Thoracic aorta (tissue), 2 donors: ENCODE results near the gene DACT3. TPM values are rescaled to one million over a fixed set of nuclear protein-coding genes. Genes with fewer than 3 reads are reported as not detected.

Experiments
- ATAC-seq: fragments of 150-250 bp; one replicate; pipeline ENCODE4 v1.8.0; 2017; ENCODE audit warnings: low read depth; ENCODE audit not compliant: insufficient number of reproducible peaks, low FRiP score
- DNase-seq: peaks from one replicate; pipeline ENCODE4 v3.0.0-alpha.2; 2020; ENCODE audit warnings: low spot score
- H3K27ac ChIP-seq, 2 donors: fragments of 200-600 bp; sonication (generic); 1 replicate in 1 of 2; 2 replicates in 1 of 2; pipeline ENCODE4 v1.5.1; 2016; ENCODE audit warnings: mild to moderate bottlenecking in 2 of 2, moderate library complexity in 2 of 2
- H3K27me3 ChIP-seq: fragments of 200-600 bp; sonication (generic); replicated peaks from 2 replicates; pipeline ENCODE4 v1.6.0; 2016; ENCODE audit warnings: mild to moderate bottlenecking; ENCODE audit not compliant: insufficient read depth
- H3K36me3 ChIP-seq: fragments of 200-600 bp; sonication (generic); one replicate; pipeline ENCODE4 v1.5.1; 2016
- H3K4me1 ChIP-seq, 2 donors: fragments of 200-600 bp; sonication (generic); 1 replicate in 1 of 2; 2 replicates in 1 of 2; pipeline versions ENCODE4 v1.5.1 to v1.6.0; 2016; ENCODE audit warnings: low read depth in 2 of 2, mild to moderate bottlenecking in 1 of 2; ENCODE audit not compliant: control insufficient read depth in 1 of 2
- H3K4me3 ChIP-seq: fragments of 200-600 bp; sonication (generic); 2 replicates; pipeline ENCODE4 v1.5.1; 2016; ENCODE audit warnings: mild to moderate bottlenecking
- H3K9me3 ChIP-seq: fragments of 200-600 bp; sonication (generic); 2 replicates; pipeline ENCODE4 v1.5.1; 2016
- total RNA-seq, 2 donors: library from RNA; depleted of rRNA; stranded (reverse); fragments of >200 nt; gene quantifications; one replicate each; pipeline versions ENCODE4 v1.1.0 to v1.2.3, GENCODE V29; 2016
- TF ChIP-seq, protein P1 (sequence below): fragments of 200-600 bp; sonication (generic); IDR thresholded peaks from one replicate; pipeline ENCODE4 v1.5.1; 2019; ENCODE audit warnings: antibody characterized with exemption

DACT3 gene, protein sequence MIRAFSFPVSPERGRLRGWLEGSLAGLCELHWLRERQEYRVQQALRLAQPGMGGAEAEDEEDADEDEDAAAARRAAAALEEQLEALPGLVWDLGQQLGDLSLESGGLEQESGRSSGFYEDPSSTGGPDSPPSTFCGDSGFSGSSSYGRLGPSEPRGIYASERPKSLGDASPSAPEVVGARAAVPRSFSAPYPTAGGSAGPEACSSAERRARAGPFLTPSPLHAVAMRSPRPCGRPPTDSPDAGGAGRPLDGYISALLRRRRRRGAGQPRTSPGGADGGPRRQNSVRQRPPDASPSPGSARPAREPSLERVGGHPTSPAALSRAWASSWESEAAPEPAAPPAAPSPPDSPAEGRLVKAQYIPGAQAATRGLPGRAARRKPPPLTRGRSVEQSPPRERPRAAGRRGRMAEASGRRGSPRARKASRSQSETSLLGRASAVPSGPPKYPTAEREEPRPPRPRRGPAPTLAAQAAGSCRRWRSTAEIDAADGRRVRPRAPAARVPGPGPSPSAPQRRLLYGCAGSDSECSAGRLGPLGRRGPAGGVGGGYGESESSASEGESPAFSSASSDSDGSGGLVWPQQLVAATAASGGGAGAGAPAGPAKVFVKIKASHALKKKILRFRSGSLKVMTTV
- 100 to 1,000 TPM; 118 to 138 TPM for total RNA-seq

DNA sequence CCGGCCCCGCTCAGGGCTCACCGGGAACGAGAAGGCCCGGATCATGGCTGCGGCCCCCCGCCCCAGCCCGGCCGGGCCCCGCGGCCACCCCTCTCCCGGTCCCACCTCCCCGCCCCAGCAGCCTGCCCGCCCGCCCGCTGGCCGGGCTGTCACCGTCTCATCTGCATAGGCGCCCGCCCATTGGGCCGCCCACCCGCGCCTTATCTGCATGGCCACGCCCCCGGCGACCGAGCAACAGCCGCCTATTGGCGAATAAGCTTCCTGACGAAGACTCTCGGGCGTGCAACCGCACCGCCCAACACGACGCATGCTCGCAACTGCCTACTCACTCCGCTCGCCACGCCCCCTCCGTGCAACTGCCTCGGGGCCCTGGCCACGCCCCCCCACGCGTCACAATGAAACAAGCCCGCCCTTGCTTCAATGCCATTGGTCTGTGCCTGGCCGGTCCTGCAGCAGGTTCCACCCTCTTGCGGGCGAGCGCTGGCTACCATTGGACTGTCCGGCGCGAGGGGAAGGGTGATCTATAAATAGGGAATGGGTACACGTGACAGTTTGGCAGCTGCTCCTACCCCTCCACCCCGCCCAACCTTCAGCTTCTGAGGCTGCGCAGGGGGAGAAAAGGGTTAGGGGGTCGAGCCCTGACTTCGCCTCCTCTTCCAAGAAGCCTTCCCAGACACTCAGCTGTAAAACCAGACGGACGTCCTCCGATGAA is at the start of gene DACT3:
TSS of gene DACT3 (minus strand) at position 163 of the 712 bp plus-strand sequence. CDS start at position 45, 118 bp downstream.
- TF ChIP-seq, protein P1, sequence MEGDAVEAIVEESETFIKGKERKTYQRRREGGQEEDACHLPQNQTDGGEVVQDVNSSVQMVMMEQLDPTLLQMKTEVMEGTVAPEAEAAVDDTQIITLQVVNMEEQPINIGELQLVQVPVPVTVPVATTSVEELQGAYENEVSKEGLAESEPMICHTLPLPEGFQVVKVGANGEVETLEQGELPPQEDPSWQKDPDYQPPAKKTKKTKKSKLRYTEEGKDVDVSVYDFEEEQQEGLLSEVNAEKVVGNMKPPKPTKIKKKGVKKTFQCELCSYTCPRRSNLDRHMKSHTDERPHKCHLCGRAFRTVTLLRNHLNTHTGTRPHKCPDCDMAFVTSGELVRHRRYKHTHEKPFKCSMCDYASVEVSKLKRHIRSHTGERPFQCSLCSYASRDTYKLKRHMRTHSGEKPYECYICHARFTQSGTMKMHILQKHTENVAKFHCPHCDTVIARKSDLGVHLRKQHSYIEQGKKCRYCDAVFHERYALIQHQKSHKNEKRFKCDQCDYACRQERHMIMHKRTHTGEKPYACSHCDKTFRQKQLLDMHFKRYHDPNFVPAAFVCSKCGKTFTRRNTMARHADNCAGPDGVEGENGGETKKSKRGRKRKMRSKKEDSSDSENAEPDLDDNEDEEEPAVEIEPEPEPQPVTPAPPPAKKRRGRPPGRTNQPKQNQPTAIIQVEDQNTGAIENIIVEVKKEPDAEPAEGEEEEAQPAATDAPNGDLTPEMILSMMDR = no peak
- Histone ChIP-seq H3K4me1 (peaks cover 8 to 34% of the 10 kb centered on the region in 2 donors), H3K4me3 (peak within 1 kb of the TSS; percentile 97), H3K27me3 (no peaks in the 10 kb centered on the region), H3K27ac (peak within 1 kb of the TSS; percentile 89 to 92), H3K9me3 (no peaks in the 10 kb centered on the region), H3K36me3 (no peaks in the 10 kb centered on the region)
- DNase-seq (peak; percentile 100), ATAC-seq (peak; percentile 84)

DNA sequence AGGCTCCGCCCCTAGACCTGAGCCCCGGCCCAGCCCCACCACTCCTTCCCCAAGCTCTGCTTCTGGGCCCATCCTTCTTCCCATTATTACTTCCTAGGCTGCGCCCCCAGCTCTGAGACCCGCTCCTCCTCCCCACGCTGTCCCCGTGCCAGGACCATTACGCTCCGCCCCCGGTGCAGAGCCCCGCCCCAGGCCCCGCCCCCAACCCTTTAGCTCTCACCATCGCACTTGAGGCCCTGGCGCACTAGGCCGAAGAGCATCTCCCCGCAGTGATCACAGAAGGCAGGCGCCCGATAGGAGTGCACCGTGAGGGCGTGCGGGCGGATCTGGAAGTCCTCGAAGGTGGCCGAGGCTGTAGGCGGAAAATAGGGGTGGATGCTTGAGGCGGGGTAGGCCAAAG is 49.7 kb upstream of the DACT3 start:
- H3K36me3 ChIP-seq = peaks cover 14% of the 10 kb centered on the region
- TF ChIP-seq, protein P1 = no peak
- no peaks in the 10 kb centered on the region for H3K9me3 ChIP-seq
- ATAC-seq = no peak
- peaks cover 7 to 20% of the 10 kb centered on the region in 2 donors for H3K4me1 ChIP-seq
- no peak for DNase-seq
- no peak overlapping the region for H3K27ac ChIP-seq
- no peaks in the 10 kb centered on the region for H3K27me3 ChIP-seq
- no peak overlapping the region for H3K4me3 ChIP-seq

DNA sequence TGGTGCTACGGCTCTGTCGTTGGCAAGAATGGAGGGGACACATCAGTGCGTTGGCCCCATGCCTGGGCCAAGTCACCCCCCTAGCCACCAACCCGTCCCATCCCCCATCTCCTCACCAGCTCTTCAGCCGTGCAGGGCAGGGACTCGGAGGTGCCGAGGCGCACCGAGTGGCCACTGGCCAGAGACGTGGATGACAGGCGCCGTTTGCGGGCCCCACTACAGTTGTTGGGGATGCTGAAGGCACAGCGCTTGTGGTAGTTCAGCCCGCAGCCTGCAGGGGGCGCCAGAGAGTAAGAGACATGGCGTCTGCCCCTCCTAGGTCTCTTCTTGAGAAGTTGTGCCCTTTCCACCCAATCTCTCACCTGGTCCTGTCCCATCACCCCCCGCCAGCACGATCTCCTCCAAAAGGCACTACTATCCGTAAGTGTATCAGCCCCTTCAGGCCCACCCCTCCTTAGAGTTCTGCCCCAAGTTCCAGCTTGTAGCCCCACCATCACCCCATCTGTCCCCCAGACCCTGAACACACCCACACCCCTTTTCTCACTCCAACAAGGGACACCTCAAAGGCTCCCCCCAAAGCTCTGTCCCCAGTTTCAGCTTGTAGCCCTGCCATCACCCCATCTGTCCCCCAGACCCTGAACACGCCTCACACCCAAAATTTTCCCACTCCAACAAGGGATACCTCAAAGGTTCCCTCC is 43.5 kb upstream of the DACT3 start:
- Histone ChIP-seq H3K27ac (no peak overlapping the region), H3K36me3 (peaks cover 40% of the 10 kb centered on the region)

DNA sequence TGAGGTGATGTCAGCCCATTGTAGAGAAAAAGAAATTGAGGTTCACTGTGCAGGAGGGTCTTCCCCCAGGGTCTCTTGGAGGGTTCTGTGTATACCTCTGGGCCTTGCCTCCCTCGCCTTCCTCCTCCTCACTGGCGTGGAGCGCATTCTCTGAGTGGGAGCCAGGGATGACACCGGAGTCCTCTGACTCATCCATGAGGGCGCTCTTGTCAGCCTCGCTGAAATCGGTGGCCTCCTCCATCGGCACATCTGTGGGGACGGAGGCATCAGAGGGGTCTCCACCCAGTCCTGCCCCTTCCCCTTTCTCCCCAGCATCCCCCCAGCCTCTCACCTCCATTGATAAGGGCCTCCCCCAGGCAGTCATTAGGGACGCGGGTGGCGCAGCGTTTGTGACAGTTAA is 39.7 kb upstream of the DACT3 start:
- Histone ChIP-seq H3K4me1 (no peaks in the 10 kb centered on the region), H3K27ac (no peak overlapping the region), H3K36me3 (peaks cover 55% of the 10 kb centered on the region), H3K9me3 (no peaks in the 10 kb centered on the region), H3K4me3 (no peak overlapping the region), H3K27me3 (no peaks in the 10 kb centered on the region)
- no peak for DNase-seq
- TF ChIP-seq, protein P1 = no peak
- no peak for ATAC-seq

More for the DNA sequence above, 43.5 kb upstream of the DACT3 start:
- H3K27me3 ChIP-seq = no peaks in the 10 kb centered on the region
- H3K4me3 ChIP-seq = no peak overlapping the region
- TF ChIP-seq, protein P1 = peak; percentile 98
- H3K4me1 ChIP-seq = no peaks in the 10 kb centered on the region
- DNase-seq (peak; percentile 35), ATAC-seq (no peak)
- H3K9me3 ChIP-seq = no peaks in the 10 kb centered on the region
